ENCODE data around the gene ABCD3.
"Not testable (repeated sequence)": the region's sequence is repeated elsewhere in the genome, so short reads cannot be mapped to it uniquely, and the experiment has no call there.

The ABCD3 gene

GRCh38 chr1:94416901-94417727, 1.1 kb upstream of the ABCD3 start:
- peak; percentile 49 for DNase-seq

GRCh38 chr1:94417728-94417977, 536 bp upstream of the ABCD3 start:
- no peak for DNase-seq

- peak; percentile 56 for DNase-seq
Measured at GRCh38 chr1:94418664-94419655, 771 bp downstream of the ABCD3 start.

GRCh38 chr1:94422115-94422820, 4.1 kb downstream of the ABCD3 start:
- DNase-seq: no peak

GRCh38 chr1:94425821-94426484, 7.8 kb downstream of the ABCD3 start:
- DNase-seq: no peak

- DNase-seq: not testable (repeated sequence)
Measured at GRCh38 chr1:94426485-94426870, 8.3 kb downstream of the ABCD3 start.

- DNase-seq: no peak
Measured at GRCh38 chr1:94428441-94428840, 10.3 kb downstream of the ABCD3 start.

- not testable (repeated sequence) for DNase-seq
Measured at GRCh38 chr1:94428927-94429528, 10.8 kb downstream of the ABCD3 start.

GRCh38 chr1:94430066-94430465, 11.9 kb downstream of the ABCD3 start:
- DNase-seq: not testable (repeated sequence)

GRCh38 chr1:94433866-94434265, 15.7 kb downstream of the ABCD3 start:
- DNase-seq: no peak

- no peak for DNase-seq
Measured at GRCh38 chr1:94434365-94435045, 16.3 kb downstream of the ABCD3 start.

GRCh38 chr1:94438692-94439276, 20.6 kb downstream of the ABCD3 start:
- peak; percentile 21 for DNase-seq

- no peak for DNase-seq
Measured at GRCh38 chr1:94440088-94440487, 21.9 kb downstream of the ABCD3 start.

- not testable (repeated sequence) for DNase-seq
Measured at GRCh38 chr1:94443067-94443466, 24.9 kb downstream of the ABCD3 start.

GRCh38 chr1:94444819-94445218, 26.6 kb downstream of the ABCD3 start:
- DNase-seq: not testable (repeated sequence)

- not testable (repeated sequence) for DNase-seq
Measured at GRCh38 chr1:94445733-94446132, 27.5 kb downstream of the ABCD3 start.

GRCh38 chr1:94446177-94446576, 28.0 kb downstream of the ABCD3 start:
- DNase-seq: not testable (repeated sequence)

GRCh38 chr1:94448741-94449140, 30.6 kb downstream of the ABCD3 start:
- DNase-seq: not testable (repeated sequence)

GRCh38 chr1:94456736-94457135, 38.5 kb downstream of the ABCD3 start:
- DNase-seq: no peak

GRCh38 chr1:94462606-94463005, 44.4 kb downstream of the ABCD3 start:
- no peak for DNase-seq
